HCT116 (cell line): ENCODE data around the gene ESRRG. TPM values are rescaled to one million over a fixed set of nuclear protein-coding genes. Genes with fewer than 3 reads are reported as not detected.

ENCODE experiments used
- ATAC-seq: fragments of 200-7000 bp; cut with Tn5 transposase; 2 replicates; pipeline ENCODE4 v1.9.1; 2020; ENCODE audit warnings: mild to moderate bottlenecking, moderate library complexity
- BruUV-seq: library from RNA; stranded (reverse); fragments of 400-500 nt; replicated peaks from 2 replicates; lab custom pipeline; 2021; lab: Mats Ljungman, UMichigan
- CTCF ChIA-PET: fragments of 300-600 bp; sonication (Branson Sonifier 250); formaldehyde crosslinking; loops from one replicate; lab custom pipeline; 2021; ENCODE audit warnings: antibody characterized with exemption; lab: Charles Lee
- POLR2A ChIA-PET: fragments of 300-600, 350-600 bp; sonication (Branson Sonifier 250); formaldehyde crosslinking; loops from one replicate; lab custom pipeline; 2021; ENCODE audit warnings: antibody characterized with exemption; lab: Charles Lee
- RAD21 ChIA-PET, 2 experiments: fragments of 300-600 bp; sonication (Branson Sonifier 250); formaldehyde crosslinking; loops; one replicate each; lab custom pipeline; 2023; ENCODE audit warnings: low total read pairs in 2 of 2; ENCODE audit not compliant: uncharacterized antibody in 2 of 2, unreplicated experiment in 2 of 2, low non-redundant PET in 1 of 2; lab: Charles Lee
- DNase-seq: peaks from one replicate; pipeline ENCODE4 v3.0.0-alpha.2; 2010; ENCODE audit warnings: low read depth, low spot score
- H2AFZ ChIP-seq: fragments of 200-600 bp; shearing (Covaris generic), sonication (generic); 2 replicates; pipeline ENCODE4 v1.6.1; 2017; ENCODE audit warnings: low read depth, mixed run types, mixed read lengths, antibody characterized with exemption, low read length; ENCODE audit not compliant: poor library complexity, severe bottlenecking
- H3K27ac ChIP-seq: 2 replicates; pipeline ENCODE4 v1.5.1; 2012; ENCODE audit warnings: low read depth, low read length
- H3K27me3 ChIP-seq: fragments of 200-600 bp; sonication (generic); 2 replicates; pipeline ENCODE4 v1.6.1; 2016; ENCODE audit warnings: mixed run types, low read length, mixed read lengths; ENCODE audit not compliant: insufficient read depth
- H3K36me3 ChIP-seq, 2 experiments: fragments of 200-500 bp in 1 of 2; fragments of 200-600 bp in 1 of 2; sonication (Bioruptor generic) in 1 of 2; sonication (generic) in 1 of 2; 2 replicates each; pipeline versions ENCODE4 v1.5.1 to v1.6.1; 2014 to 2016; ENCODE audit warnings: low read length in 2 of 2, inconsistent platforms in 1 of 2, mixed read lengths in 1 of 2, mixed run types in 1 of 2; ENCODE audit not compliant: insufficient read depth in 2 of 2, control insufficient read depth in 1 of 2
- H3K4me1 ChIP-seq, 2 experiments: fragments of 200-600 bp in 1 of 2; sonication (generic) in 1 of 2; 2 replicates each; pipeline versions ENCODE4 v1.5.1 to v1.6.1; 2012 to 2017; ENCODE audit warnings: low read length in 2 of 2, inconsistent platforms in 1 of 2, mild to moderate bottlenecking in 1 of 2, mixed read lengths in 1 of 2, mixed run types in 1 of 2, moderate library complexity in 1 of 2; ENCODE audit not compliant: insufficient read depth in 2 of 2, control insufficient read depth in 1 of 2
- H3K4me2 ChIP-seq: fragments of 200-600 bp; sonication (generic); 2 replicates; pipeline ENCODE4 v1.6.1; 2017; ENCODE audit warnings: mixed run types, low read length, mixed read lengths
- H3K4me3 ChIP-seq, 2 experiments: fragments of 200-600 bp in 1 of 2; sonication (generic) in 1 of 2; replicated peaks in 1 of 2; 2 replicates each; pipeline ENCODE4 v1.5.1; 2011 to 2016; ENCODE audit warnings: low read length in 2 of 2, control low read depth in 1 of 2, low read depth in 1 of 2, mild to moderate bottlenecking in 1 of 2, mixed read lengths in 1 of 2, mixed run types in 1 of 2
- H3K79me2 ChIP-seq: fragments of 200-600 bp; sonication (generic); 2 replicates; pipeline ENCODE4 v1.6.1; 2017; ENCODE audit warnings: mild to moderate bottlenecking, mixed run types, low read length, moderate library complexity, mixed read lengths; ENCODE audit not compliant: insufficient read depth
- H3K9ac ChIP-seq: fragments of 200-600 bp; sonication (generic); 2 replicates; pipeline ENCODE4 v1.6.1; 2016; ENCODE audit warnings: low read length, mixed read lengths
- H3K9me2 ChIP-seq: fragments of 200-600 bp; sonication (generic), shearing (Covaris generic); 2 replicates; pipeline ENCODE4 v1.6.1; 2017; ENCODE audit warnings: mixed run types, mild to moderate bottlenecking, moderate library complexity; ENCODE audit not compliant: insufficient read depth
- H3K9me3 ChIP-seq, 2 experiments: fragments of 200-500 bp in 1 of 2; fragments of 200-600 bp in 1 of 2; sonication (Bioruptor generic) in 1 of 2; sonication (generic) in 1 of 2; 2 replicates each; pipeline ENCODE4 v1.6.1; 2014 to 2017; ENCODE audit warnings: low read length in 2 of 2, mixed read lengths in 2 of 2, inconsistent platforms in 1 of 2, low read depth in 1 of 2, mild to moderate bottlenecking in 1 of 2, mixed run types in 1 of 2, moderate library complexity in 1 of 2; ENCODE audit not compliant: control insufficient read depth in 1 of 2, insufficient read depth in 1 of 2
- H4K20me1 ChIP-seq: fragments of 200-600 bp; sonication (generic), shearing (Covaris generic); 2 replicates; pipeline ENCODE4 v1.6.1; 2017; ENCODE audit warnings: mixed run types, mild to moderate bottlenecking, moderate library complexity; ENCODE audit not compliant: insufficient read depth
- CBX3 ChIP-seq: IDR thresholded peaks from 2 replicates; pipeline ENCODE4 v1.6.1; 2012; ENCODE audit warnings: low read depth
- CEBPB ChIP-seq: IDR thresholded peaks from 2 replicates; pipeline ENCODE4 v1.6.1; 2012; ENCODE audit warnings: low read depth
- EGR1 ChIP-seq: IDR thresholded peaks from 2 replicates; pipeline ENCODE4 v1.6.1; 2012; ENCODE audit warnings: low read depth
- ELF1 ChIP-seq: IDR thresholded peaks from 2 replicates; pipeline ENCODE4 v1.6.1; 2012; ENCODE audit warnings: low read depth, borderline replicate concordance
- EZH2phosphoT487 ChIP-seq: fragments of 200-600 bp; IDR thresholded peaks from 2 replicates; pipeline ENCODE4 v1.6.1; 2018; ENCODE audit warnings: antibody characterized with exemption, borderline replicate concordance
- FOSL1 ChIP-seq: IDR thresholded peaks from 2 replicates; pipeline ENCODE4 v1.6.1; 2012; ENCODE audit warnings: low read depth
- JUND ChIP-seq: IDR thresholded peaks from 2 replicates; pipeline ENCODE4 v1.6.1; 2012
- POLR2A ChIP-seq: IDR thresholded peaks from 2 replicates; pipeline ENCODE4 v1.7.0; 2011; ENCODE audit warnings: borderline replicate concordance; ENCODE audit not compliant: insufficient read depth, insufficient read length; ENCODE audit errors: extremely low read depth
- POLR2AphosphoS5 ChIP-seq: IDR thresholded peaks from 2 replicates; pipeline ENCODE4 v1.6.1; 2011; ENCODE audit warnings: mild to moderate bottlenecking, low read depth, low read length, moderate library complexity
- SIN3A ChIP-seq: IDR thresholded peaks from 2 replicates; pipeline ENCODE4 v1.6.1; 2012; ENCODE audit warnings: low read depth
- SP1 ChIP-seq: IDR thresholded peaks from 2 replicates; pipeline ENCODE4 v1.6.1; 2012; ENCODE audit warnings: low read depth
- ZNF274 ChIP-seq: fragments of 200-500 bp; sonication (Bioruptor generic); IDR thresholded peaks from 2 replicates; pipeline ENCODE4 v1.6.1; 2014; ENCODE audit warnings: mild to moderate bottlenecking, low read depth, low read length, inconsistent platforms
- intact Hi-C: fragments of 100-400 bp; cut with micrococcal nuclease; formaldehyde crosslinking; loops from 2 replicates; pipeline ENCODE4 v1.10.0; 2022
- total RNA-seq: library from RNA; stranded (reverse); gene quantifications from one replicate; pipeline ENCODE4 v1.2.1, GENCODE V29; 2021; ENCODE audit not compliant: unreplicated experiment
- TF ChIP-seq, protein P1 (sequence below): IDR thresholded peaks from 2 replicates; pipeline ENCODE4 v1.6.1; 2011; ENCODE audit warnings: mild to moderate bottlenecking, low read length, moderate library complexity; ENCODE audit not compliant: insufficient replicate concordance; ENCODE audit errors: extremely low read depth
- TF ChIP-seq, protein P2 (sequence below): IDR thresholded peaks from 2 replicates; pipeline ENCODE4 v1.6.1; 2012
- TF ChIP-seq, protein P3 (sequence below): IDR thresholded peaks from 2 replicates; pipeline ENCODE4 v1.6.1; 2012; ENCODE audit warnings: low read depth
- TF ChIP-seq, protein P4 (sequence below): IDR thresholded peaks from 2 replicates; pipeline ENCODE4 v1.6.1; 2012
- TF ChIP-seq, protein P5 (sequence below), 3 experiments: fragments of 200-600 bp in 1 of 3; sonication (generic) in 1 of 3; IDR thresholded peaks in 2 of 3; conservative IDR thresholded peaks in 1 of 3; 2 replicates each; pipeline ENCODE4 v1.5.1; 2012 to 2017; ENCODE audit warnings: low read depth in 2 of 3, low read length in 2 of 3, antibody characterized with exemption in 1 of 3, borderline replicate concordance in 1 of 3, control low read depth in 1 of 3, mild to moderate bottlenecking in 1 of 3, mixed read lengths in 1 of 3, mixed run types in 1 of 3, moderate library complexity in 1 of 3; ENCODE audit not compliant: insufficient read depth in 1 of 3

The ESRRG gene
- total RNA-seq, 1 experiment from 2014 or later, result not detected

DNA sequence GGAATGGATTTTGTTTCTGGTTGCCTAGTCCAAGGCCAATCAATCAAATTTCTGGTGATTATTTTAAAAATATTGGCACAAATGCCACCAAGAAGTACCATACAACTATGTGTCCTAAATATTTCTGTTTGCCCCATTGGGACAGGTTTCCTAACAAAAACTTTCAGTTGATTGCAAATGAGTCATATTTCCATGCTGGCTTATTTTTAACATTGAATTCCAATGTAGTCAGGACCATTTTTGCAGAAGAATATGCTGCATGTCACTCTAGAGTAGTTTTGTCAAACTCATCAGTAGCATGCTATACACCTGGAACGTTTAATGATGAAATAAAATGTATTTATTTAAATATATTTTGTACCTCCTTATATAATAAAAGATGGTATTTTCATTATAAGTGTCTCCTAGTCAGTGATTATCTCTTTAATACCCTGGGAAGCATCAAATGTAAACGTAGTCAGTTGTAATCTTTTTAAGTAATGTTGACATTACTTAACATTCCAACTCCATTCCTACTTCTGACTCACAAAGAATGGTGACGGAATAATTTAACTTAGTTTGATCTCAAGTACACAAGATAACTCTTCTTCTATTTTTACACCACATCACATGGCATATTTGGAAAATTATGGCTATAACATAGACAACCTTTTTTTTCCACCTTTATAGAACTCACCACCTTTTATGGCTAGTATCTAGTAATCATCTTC lies 261.0 kb downstream of the ESRRG start:
- Histone ChIP-seq H3K27me3 (no peaks in the 10 kb centered on the region), H3K36me3 (no peaks in the 10 kb centered on the region), H3K4me3 (no peak overlapping the region), H3K27ac (no peak overlapping the region), H4K20me1 (no peaks in the 10 kb centered on the region), H3K4me1 (no peaks in the 10 kb centered on the region), H3K79me2 (no peaks in the 10 kb centered on the region), H3K9me3 (no peaks in the 10 kb centered on the region), H3K9me2 (no peaks in the 10 kb centered on the region), H3K9ac (no peak overlapping the region), H2AFZ (no peak overlapping the region), H3K4me2 (no peak overlapping the region)
- BruUV-seq, result no TSS peak
- ChIA-PET CTCF (no interaction called here), POLR2A (no interaction called here), RAD21 (no interaction called here)
- intact Hi-C loops, result no loop called here
- TF ChIP-seq, protein P1, sequence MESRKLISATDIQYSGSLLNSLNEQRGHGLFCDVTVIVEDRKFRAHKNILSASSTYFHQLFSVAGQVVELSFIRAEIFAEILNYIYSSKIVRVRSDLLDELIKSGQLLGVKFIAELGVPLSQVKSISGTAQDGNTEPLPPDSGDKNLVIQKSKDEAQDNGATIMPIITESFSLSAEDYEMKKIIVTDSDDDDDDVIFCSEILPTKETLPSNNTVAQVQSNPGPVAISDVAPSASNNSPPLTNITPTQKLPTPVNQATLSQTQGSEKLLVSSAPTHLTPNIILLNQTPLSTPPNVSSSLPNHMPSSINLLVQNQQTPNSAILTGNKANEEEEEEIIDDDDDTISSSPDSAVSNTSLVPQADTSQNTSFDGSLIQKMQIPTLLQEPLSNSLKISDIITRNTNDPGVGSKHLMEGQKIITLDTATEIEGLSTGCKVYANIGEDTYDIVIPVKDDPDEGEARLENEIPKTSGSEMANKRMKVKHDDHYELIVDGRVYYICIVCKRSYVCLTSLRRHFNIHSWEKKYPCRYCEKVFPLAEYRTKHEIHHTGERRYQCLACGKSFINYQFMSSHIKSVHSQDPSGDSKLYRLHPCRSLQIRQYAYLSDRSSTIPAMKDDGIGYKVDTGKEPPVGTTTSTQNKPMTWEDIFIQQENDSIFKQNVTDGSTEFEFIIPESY, result no peak
- TF ChIP-seq, protein P2, sequence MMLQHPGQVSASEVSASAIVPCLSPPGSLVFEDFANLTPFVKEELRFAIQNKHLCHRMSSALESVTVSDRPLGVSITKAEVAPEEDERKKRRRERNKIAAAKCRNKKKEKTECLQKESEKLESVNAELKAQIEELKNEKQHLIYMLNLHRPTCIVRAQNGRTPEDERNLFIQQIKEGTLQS, result no peak
- TF ChIP-seq ZNF274, result no peak
- TF ChIP-seq, protein P3, sequence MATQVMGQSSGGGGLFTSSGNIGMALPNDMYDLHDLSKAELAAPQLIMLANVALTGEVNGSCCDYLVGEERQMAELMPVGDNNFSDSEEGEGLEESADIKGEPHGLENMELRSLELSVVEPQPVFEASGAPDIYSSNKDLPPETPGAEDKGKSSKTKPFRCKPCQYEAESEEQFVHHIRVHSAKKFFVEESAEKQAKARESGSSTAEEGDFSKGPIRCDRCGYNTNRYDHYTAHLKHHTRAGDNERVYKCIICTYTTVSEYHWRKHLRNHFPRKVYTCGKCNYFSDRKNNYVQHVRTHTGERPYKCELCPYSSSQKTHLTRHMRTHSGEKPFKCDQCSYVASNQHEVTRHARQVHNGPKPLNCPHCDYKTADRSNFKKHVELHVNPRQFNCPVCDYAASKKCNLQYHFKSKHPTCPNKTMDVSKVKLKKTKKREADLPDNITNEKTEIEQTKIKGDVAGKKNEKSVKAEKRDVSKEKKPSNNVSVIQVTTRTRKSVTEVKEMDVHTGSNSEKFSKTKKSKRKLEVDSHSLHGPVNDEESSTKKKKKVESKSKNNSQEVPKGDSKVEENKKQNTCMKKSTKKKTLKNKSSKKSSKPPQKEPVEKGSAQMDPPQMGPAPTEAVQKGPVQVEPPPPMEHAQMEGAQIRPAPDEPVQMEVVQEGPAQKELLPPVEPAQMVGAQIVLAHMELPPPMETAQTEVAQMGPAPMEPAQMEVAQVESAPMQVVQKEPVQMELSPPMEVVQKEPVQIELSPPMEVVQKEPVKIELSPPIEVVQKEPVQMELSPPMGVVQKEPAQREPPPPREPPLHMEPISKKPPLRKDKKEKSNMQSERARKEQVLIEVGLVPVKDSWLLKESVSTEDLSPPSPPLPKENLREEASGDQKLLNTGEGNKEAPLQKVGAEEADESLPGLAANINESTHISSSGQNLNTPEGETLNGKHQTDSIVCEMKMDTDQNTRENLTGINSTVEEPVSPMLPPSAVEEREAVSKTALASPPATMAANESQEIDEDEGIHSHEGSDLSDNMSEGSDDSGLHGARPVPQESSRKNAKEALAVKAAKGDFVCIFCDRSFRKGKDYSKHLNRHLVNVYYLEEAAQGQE, result no peak
- TF ChIP-seq ELF1, result no peak
- no peak for TF ChIP-seq CEBPB
- no peak for TF ChIP-seq SP1
- no peak for TF ChIP-seq FOSL1
- TF ChIP-seq POLR2A, result no peak
- TF ChIP-seq SIN3A, result no peak
- no peak for TF ChIP-seq EZH2phosphoT487
- TF ChIP-seq, protein P4, sequence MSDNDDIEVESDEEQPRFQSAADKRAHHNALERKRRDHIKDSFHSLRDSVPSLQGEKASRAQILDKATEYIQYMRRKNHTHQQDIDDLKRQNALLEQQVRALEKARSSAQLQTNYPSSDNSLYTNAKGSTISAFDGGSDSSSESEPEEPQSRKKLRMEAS, result no peak
- no peak for TF ChIP-seq EGR1
- no peak for TF ChIP-seq CBX3
- TF ChIP-seq JUND, result no peak
- TF ChIP-seq POLR2AphosphoS5, result no peak
- TF ChIP-seq, protein P5, sequence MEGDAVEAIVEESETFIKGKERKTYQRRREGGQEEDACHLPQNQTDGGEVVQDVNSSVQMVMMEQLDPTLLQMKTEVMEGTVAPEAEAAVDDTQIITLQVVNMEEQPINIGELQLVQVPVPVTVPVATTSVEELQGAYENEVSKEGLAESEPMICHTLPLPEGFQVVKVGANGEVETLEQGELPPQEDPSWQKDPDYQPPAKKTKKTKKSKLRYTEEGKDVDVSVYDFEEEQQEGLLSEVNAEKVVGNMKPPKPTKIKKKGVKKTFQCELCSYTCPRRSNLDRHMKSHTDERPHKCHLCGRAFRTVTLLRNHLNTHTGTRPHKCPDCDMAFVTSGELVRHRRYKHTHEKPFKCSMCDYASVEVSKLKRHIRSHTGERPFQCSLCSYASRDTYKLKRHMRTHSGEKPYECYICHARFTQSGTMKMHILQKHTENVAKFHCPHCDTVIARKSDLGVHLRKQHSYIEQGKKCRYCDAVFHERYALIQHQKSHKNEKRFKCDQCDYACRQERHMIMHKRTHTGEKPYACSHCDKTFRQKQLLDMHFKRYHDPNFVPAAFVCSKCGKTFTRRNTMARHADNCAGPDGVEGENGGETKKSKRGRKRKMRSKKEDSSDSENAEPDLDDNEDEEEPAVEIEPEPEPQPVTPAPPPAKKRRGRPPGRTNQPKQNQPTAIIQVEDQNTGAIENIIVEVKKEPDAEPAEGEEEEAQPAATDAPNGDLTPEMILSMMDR (IDR thresholded peaks at IDR 0.05 in 2 of 3, conservative IDR thresholded peaks at IDR 0.05 in 1 of 3; ENCODE audit: borderline replicate concordance in 1 of 3, insufficient read depth in 1 of 3, low read depth in 2 of 3, low read length in 2 of 3), result no peak
- DNase-seq, result no peak
- no peak for ATAC-seq
